Left lung (tissue), 10 donors: ENCODE results near the gene SLC12A4. TPM values are rescaled to one million over a fixed set of nuclear protein-coding genes. Genes with fewer than 3 reads are reported as not detected.
"Not testable (repeated sequence)": the region's sequence is repeated elsewhere in the genome, so short reads cannot be mapped to it uniquely, and the experiment has no call there.

Experiments used
- ATAC-seq: fragments of 200-7000 bp; cut with Tn5 transposase; one replicate; pipeline ENCODE4 v1.9.1; 2020; ENCODE audit warnings: moderate library complexity
- DNase-seq, 4 donors: peaks; one replicate each; pipeline ENCODE4 v3.0.0-alpha.2; 2013 to 2020
- H3K27ac ChIP-seq, 2 donors: fragments of 200-600 bp; sonication (generic) in 1 of 2; one replicate each; pipeline versions ENCODE4 v1.5.0 to v1.8.0; 2020 to 2021
- H3K27me3 ChIP-seq, 2 donors: fragments of 200-600 bp; sonication (generic) in 1 of 2; one replicate each; pipeline versions ENCODE4 v1.5.0 to v1.8.0; 2020 to 2021
- H3K36me3 ChIP-seq, 2 donors: fragments of 200-600 bp; sonication (generic) in 1 of 2; one replicate each; pipeline versions ENCODE4 v1.5.0 to v1.8.0; 2020 to 2021
- H3K4me1 ChIP-seq, 2 donors: fragments of 200-600 bp; one replicate each; pipeline ENCODE4 v1.8.0; 2021
- H3K4me3 ChIP-seq, 2 donors: fragments of 200-600 bp; sonication (generic) in 1 of 2; one replicate each; pipeline versions ENCODE4 v1.5.0 to v1.8.0; 2020 to 2021; ENCODE audit warnings: mild to moderate bottlenecking in 1 of 2
- H3K9me3 ChIP-seq, 2 donors: fragments of 200-600 bp; sonication (generic) in 1 of 2; one replicate each; pipeline versions ENCODE4 v1.5.0 to v1.8.0; 2020 to 2021
- intact Hi-C, 2 donors: fragments of 100-400 bp; cut with DNase I; formaldehyde crosslinking; loops; one replicate each; pipeline versions ENCODE4 v1.11.2 to v1.14.2; 2022
- polyA plus RNA-seq, 6 donors: library from polyadenylated mRNA; unstranded; fragments of 120-200 nt; gene quantifications; one replicate each; pipeline ENCODE4 v1.2.1, GENCODE V29; 2013; ENCODE audit not compliant: insufficient read length in 6 of 6
- total RNA-seq, 2 donors: library from RNA; stranded (reverse); fragmentation: NEBNext Ultra II Directional; extraction: Animal tissue kit (Norgen Biotek cat#: 25700); gene quantifications; one replicate each; pipeline ENCODE4 v1.2.1, GENCODE V29; 2021
- TF ChIP-seq, protein P1 (sequence below), 2 donors: fragments of 200-600 bp; sonication (generic) in 1 of 2; IDR thresholded peaks; one replicate each; pipeline versions ENCODE4 v1.5.0 to v1.8.0; 2021; ENCODE audit warnings: antibody characterized with exemption in 2 of 2
- donor health status: DM: no; HTN: yes; CAD: no.
- donor health status: DM: no; HTN: no; CAD: no.

Gene SLC12A4
- total and polyA plus RNA-seq, 8 donors: 42.6 to 121 (median 52.7) TPM

DNA sequence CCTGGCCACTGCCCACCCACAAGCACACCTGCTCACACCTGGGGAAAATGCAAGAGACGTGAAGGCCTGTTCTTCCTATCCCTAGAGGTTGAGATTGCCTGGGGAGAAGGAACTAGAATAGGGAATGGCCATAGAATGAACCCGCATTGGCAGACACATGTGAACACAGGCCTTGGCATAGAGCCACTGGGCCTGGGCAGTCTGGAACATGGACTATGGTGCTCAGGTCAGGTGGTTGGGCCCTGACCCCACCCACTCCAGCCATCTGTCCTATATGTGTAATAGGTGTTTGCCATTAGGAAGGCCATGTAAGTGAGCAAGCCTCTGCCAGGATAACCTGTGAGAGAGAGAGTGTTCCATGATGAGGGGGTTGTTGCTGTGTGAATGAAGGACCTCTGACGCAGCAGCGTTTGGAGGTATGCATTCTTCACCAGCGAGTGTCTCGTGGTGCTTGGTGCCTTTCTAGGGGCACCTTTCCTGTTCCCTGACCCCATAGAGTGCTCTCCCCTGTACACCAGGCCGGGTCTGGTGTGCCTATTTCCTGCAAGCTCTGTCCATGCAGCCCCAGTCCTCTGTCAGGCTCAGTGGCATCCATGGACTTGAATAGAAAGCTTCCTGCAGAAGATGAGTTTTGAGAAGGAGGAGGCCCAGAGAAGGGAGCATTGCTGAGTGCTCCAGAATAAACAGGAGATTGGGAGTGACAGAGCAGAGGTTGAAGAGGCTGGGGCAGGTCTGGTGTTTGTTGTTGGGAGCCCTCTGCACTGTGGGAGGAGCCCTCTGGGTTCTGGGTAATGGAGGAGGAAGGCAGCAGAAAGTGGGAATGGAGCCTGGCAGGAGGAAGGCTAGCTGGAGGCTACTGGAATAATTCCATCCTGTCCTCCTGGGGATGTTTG is 52.4 kb downstream of the SLC12A4 start:
- H3K27me3 ChIP-seq: no peaks in the 10 kb centered on the region
- no peaks in the 10 kb centered on the region for H3K9me3 ChIP-seq
- peaks cover 0 to 24% of the 10 kb centered on the region in 2 donors for H3K36me3 ChIP-seq
- DNase-seq: no peak
- H3K4me1 ChIP-seq: peaks cover 6 to 20% of the 10 kb centered on the region in 2 donors
- H3K4me3 ChIP-seq: no peak overlapping the region
- peak; percentile 35 for ATAC-seq
- H3K27ac ChIP-seq: no peak overlapping the region
- intact Hi-C loops: no loop called here
- TF ChIP-seq, protein P1, sequence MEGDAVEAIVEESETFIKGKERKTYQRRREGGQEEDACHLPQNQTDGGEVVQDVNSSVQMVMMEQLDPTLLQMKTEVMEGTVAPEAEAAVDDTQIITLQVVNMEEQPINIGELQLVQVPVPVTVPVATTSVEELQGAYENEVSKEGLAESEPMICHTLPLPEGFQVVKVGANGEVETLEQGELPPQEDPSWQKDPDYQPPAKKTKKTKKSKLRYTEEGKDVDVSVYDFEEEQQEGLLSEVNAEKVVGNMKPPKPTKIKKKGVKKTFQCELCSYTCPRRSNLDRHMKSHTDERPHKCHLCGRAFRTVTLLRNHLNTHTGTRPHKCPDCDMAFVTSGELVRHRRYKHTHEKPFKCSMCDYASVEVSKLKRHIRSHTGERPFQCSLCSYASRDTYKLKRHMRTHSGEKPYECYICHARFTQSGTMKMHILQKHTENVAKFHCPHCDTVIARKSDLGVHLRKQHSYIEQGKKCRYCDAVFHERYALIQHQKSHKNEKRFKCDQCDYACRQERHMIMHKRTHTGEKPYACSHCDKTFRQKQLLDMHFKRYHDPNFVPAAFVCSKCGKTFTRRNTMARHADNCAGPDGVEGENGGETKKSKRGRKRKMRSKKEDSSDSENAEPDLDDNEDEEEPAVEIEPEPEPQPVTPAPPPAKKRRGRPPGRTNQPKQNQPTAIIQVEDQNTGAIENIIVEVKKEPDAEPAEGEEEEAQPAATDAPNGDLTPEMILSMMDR (IDR thresholded peaks at IDR 0.05): no peak

DNA sequence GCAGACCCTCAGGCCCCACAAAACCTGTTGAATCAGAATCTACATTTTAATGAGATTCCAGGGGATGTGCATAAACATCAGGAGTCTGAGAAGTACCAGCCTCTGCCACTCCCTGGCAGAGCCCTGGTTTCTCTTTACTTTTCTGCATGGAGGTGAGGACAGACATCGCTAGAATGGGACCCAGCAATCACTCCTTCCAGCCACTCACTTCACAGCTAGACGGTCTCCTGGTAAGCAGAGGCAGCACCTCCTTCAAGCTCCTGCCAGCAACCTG is 53.0 kb downstream of the SLC12A4 start:
- DNase-seq, H3K4me3 ChIP-seq, H3K9me3 ChIP-seq, intact Hi-C loops, ATAC-seq, H3K27me3 ChIP-seq, H3K27ac ChIP-seq: not testable (repeated sequence)
- H3K36me3 ChIP-seq: peaks cover 0 to 30% of the 10 kb centered on the region in 2 donors
- peaks cover 6 to 20% of the 10 kb centered on the region in 2 donors for H3K4me1 ChIP-seq

DNA sequence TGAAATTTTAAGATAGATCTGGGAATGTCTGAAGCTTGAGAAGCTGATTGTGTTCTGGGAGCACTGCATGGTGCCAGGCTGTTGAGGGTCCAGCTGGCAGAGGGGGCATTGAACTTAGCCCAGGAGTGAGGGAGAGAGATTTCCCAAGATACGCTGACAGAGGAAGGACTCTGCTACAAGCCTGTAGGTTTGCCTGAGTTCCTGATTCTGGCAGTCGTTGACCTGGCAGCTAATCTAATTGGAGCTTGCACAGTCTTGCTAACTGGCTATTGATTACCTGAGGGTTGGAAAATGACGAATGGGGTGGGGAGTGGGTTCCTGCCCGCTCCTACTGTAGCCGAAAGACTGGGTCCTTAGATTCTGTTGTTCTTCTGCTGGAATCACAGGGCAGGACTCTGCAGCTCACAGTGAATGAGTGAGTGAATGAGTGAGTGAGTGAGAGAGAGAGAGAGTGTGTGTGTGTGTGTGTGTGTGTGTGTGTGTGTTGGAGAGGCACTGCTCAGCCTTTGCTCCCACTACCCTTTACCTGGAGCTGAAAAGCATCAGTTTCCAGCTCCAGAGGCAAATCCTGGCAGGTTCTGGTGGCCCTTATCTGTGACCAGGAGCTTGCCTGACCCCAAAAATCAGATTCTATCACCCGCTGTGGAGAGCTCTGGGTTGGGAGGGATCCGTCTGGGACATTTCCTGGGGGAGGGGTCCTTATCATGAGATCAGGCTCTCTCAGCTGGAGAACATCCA is 53.5 kb downstream of the SLC12A4 start:
- no peak overlapping the region for H3K4me3 ChIP-seq
- no peak overlapping the region for H3K27ac ChIP-seq
- TF ChIP-seq, protein P1 (IDR thresholded peaks at IDR 0.05): no peak
- no peaks in the 10 kb centered on the region for H3K9me3 ChIP-seq
- intact Hi-C loops: no loop called here
- peaks cover 0 to 33% of the 10 kb centered on the region in 2 donors for H3K36me3 ChIP-seq
- ATAC-seq (no peak), DNase-seq (no peak)
- no peaks in the 10 kb centered on the region for H3K27me3 ChIP-seq
- H3K4me1 ChIP-seq: peaks cover 6 to 20% of the 10 kb centered on the region in 2 donors

DNA sequence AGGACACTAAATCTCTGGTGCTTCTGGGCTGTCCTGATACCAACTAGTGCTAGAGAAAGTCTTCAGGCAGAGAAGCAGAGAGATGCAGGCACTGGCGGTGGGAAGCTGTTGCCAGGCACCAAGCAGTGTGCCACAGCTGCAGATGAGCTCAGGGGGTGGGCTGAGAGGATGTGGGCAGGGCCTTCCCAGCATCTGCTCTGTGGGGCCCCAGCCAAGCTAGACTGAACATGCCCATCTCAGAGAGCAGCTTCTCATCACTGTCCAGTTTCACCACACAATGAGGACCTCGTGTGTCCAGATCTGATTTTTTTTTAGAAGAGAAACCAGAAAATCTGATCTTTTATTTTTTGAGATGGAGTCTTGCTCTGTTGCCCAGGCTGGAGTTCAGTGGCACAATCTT is 58.3 kb downstream of the SLC12A4 start:
- H3K4me3 ChIP-seq: no peak overlapping the region
- ATAC-seq: peak; percentile 26
- no peaks in the 10 kb centered on the region for H3K27me3 ChIP-seq
- H3K4me1 ChIP-seq: no peaks in the 10 kb centered on the region
- H3K9me3 ChIP-seq: no peaks in the 10 kb centered on the region
- H3K36me3 ChIP-seq: peaks cover 0 to 42% of the 10 kb centered on the region in 2 donors
- intact Hi-C loops: no loop called here
- H3K27ac ChIP-seq: no peak overlapping the region
- TF ChIP-seq, protein P1 (IDR thresholded peaks at IDR 0.05): no peak
- DNase-seq: no peak

DNA sequence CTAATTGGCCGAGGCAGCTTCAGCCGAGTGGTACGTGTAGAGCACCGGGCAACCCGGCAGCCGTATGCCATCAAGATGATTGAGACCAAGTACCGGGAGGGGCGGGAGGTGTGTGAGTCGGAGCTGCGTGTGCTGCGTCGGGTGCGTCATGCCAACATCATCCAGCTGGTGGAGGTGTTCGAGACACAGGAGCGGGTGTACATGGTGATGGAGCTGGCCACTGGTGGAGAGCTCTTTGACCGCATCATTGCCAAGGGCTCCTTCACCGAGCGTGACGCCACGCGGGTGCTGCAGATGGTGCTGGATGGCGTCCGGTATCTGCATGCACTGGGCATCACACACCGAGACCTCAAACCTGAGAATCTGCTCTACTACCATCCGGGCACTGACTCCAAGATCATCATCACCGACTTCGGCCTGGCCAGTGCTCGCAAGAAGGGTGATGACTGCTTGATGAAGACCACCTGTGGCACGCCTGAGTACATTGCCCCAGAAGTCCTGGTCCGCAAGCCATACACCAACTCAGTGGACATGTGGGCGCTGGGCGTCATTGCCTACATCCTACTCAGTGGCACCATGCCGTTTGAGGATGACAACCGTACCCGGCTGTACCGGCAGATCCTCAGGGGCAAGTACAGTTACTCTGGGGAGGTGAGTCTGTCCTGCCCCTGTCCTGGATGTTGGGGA is 59.2 kb downstream of the SLC12A4 start:
- no peaks in the 10 kb centered on the region for H3K27me3 ChIP-seq
- ATAC-seq: no peak
- no peaks in the 10 kb centered on the region for H3K9me3 ChIP-seq
- TF ChIP-seq, protein P1 (IDR thresholded peaks at IDR 0.05): no peak
- DNase-seq: no peak
- H3K27ac ChIP-seq: no peak overlapping the region
- peaks cover 0 to 39% of the 10 kb centered on the region in 2 donors for H3K36me3 ChIP-seq
- H3K4me3 ChIP-seq: no peak overlapping the region
- H3K4me1 ChIP-seq: no peaks in the 10 kb centered on the region
- intact Hi-C loops: no loop called here
